ENCODE data around the gene SUGT1.

- TF ChIP-seq CTCF (IDR thresholded peaks at IDR 0.05) (no peak), POLR2A (IDR thresholded peaks at IDR 0.05) (no peak), EP300 (IDR thresholded peaks at IDR 0.05; ENCODE audit: low read depth) (no peak), POLR2AphosphoS5 (IDR thresholded peaks at IDR 0.05) (no peak)
Measured at GRCh38 chr13:52723181-52723580, 70.5 kb downstream of the SUGT1 start.

Data from transverse colon (tissue), 4 donors.